RWPE2 (cell line): ENCODE data around the gene RERE.

Experiments used
- ATAC-seq: fragments of 200-7000 bp; cut with Tn5 transposase; 3 replicates; pipeline ENCODE4 v1.9.1; 2021; ENCODE audit warnings: low read depth
- DNase-seq: peaks from one replicate; pipeline ENCODE4 v3.0.0-alpha.2; 2020; ENCODE audit warnings: low spot score
- H3K27ac ChIP-seq: fragments of 450-650 bp; 2 replicates; pipeline ENCODE4 v1.5.1; 2017; ENCODE audit warnings: mild to moderate bottlenecking; ENCODE audit not compliant: poor library complexity, severe bottlenecking
- H3K27me3 ChIP-seq: fragments of 250-450 bp; sonication (Bioruptor Pico); 2 replicates; pipeline ENCODE4 v1.5.1; 2021; ENCODE audit warnings: mild to moderate bottlenecking, moderate library complexity; ENCODE audit not compliant: insufficient read depth, poor library complexity, severe bottlenecking
- H3K36me3 ChIP-seq: fragments of 250-450 bp; sonication (Bioruptor Pico); 2 replicates; pipeline ENCODE4 v1.5.1; 2020; ENCODE audit warnings: low read depth, mild to moderate bottlenecking, moderate library complexity
- H3K4me1 ChIP-seq: fragments of 250-450 bp; sonication (Bioruptor Pico); 2 replicates; pipeline ENCODE4 v1.5.1; 2021; ENCODE audit warnings: mild to moderate bottlenecking, moderate library complexity; ENCODE audit not compliant: insufficient read depth, poor library complexity, severe bottlenecking
- H3K4me3 ChIP-seq: fragments of 250-450 bp; sonication (Bioruptor Pico); 2 replicates; pipeline ENCODE4 v1.5.1; 2021; ENCODE audit warnings: mild to moderate bottlenecking, moderate library complexity; ENCODE audit not compliant: severe bottlenecking
- H3K9me3 ChIP-seq: fragments of 250-450 bp; sonication (Bioruptor Pico); 2 replicates; pipeline ENCODE4 v1.5.1; 2021; ENCODE audit warnings: mild to moderate bottlenecking, moderate library complexity; ENCODE audit not compliant: severe bottlenecking
- CTCF ChIP-seq: fragments of 450-650 bp; IDR thresholded peaks from one replicate; pipeline ENCODE4 v1.5.1; 2017; ENCODE audit warnings: mild to moderate bottlenecking, moderate library complexity; ENCODE audit not compliant: poor library complexity, severe bottlenecking

Gene RERE

GRCh38 chr1:8817412-8818324, at the start of gene RERE:
Gene RERE (minus strand): TSS chr1:8817640.
- Histone ChIP-seq H3K27ac (peak within 1 kb of the TSS; percentile 91), H3K4me3 (peak within 1 kb of the TSS; percentile 57), H3K4me1 (peaks cover 57% of the 10 kb centered on the region), H3K36me3 (no peaks in the 10 kb centered on the region), H3K27me3 (no peaks in the 10 kb centered on the region), H3K9me3 (no peaks in the 10 kb centered on the region)
- DNase-seq (peak; percentile 86), ATAC-seq (peak; percentile 89)
- no peak for TF ChIP-seq CTCF

- peak overlapping the region; percentile 97 for H3K27ac ChIP-seq
- peaks cover 18% of the 10 kb centered on the region for H3K4me1 ChIP-seq
- peaks cover 100% of the 10 kb centered on the region for H3K36me3 ChIP-seq
- no peaks in the 10 kb centered on the region for H3K9me3 ChIP-seq
- no peak for TF ChIP-seq CTCF
- ATAC-seq (no peak), DNase-seq (no peak)
- H3K4me3 ChIP-seq: no peak overlapping the region
- H3K27me3 ChIP-seq: no peaks in the 10 kb centered on the region
Measured at GRCh38 chr1:8866792-8867415, 49.5 kb upstream of the RERE start.

- peaks cover 11% of the 10 kb centered on the region for H3K4me1 ChIP-seq
- peaks cover 100% of the 10 kb centered on the region for H3K36me3 ChIP-seq
- H3K27me3 ChIP-seq: no peaks in the 10 kb centered on the region
- no peak for TF ChIP-seq CTCF
- ATAC-seq (peak; percentile 1; the same call in 1 of the 3 replicates), DNase-seq (no peak)
- no peak overlapping the region for H3K4me3 ChIP-seq
- no peaks in the 10 kb centered on the region for H3K9me3 ChIP-seq
- H3K27ac ChIP-seq: peak overlapping the region; percentile 14
Measured at GRCh38 chr1:8866173-8866791, 48.8 kb upstream of the RERE start.

DNA sequence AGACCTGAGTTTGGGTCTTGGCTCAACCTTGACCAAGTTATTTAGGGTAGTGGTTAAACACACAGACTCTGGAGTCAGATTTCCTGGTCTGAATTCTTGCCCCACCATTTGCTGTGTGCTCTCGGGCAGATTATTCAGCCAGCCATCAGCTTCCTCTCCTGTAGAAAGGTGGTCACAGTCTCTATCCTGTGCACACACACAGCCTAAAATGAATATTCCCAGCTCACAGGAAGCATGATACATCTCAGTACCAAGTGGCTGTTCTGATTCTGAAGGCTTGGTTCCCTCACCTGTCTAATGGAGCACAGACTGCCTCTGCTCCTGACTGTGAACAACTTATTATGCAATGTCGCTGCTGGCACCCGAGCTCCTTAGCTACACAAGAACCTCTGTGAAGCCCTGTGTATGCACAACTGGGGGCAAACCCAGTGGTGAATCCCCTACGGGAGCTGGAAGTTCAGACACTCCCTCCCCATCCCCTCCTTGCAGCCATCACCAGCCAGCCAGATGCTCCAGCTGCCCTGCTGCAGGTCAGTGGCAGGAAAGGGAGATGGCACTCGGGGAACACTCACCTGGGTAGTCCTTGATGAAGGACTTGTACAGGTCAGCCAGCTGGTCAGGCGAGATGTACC, 47.4 kb upstream of the RERE start:
- Histone ChIP-seq H3K4me1 (peaks cover 3% of the 10 kb centered on the region), H3K9me3 (no peaks in the 10 kb centered on the region), H3K27me3 (no peaks in the 10 kb centered on the region), H3K4me3 (no peak overlapping the region), H3K36me3 (peaks cover 100% of the 10 kb centered on the region), H3K27ac (peak overlapping the region; percentile 14)
- ATAC-seq: no peak
- TF ChIP-seq CTCF: no peak
- no peak for DNase-seq
